Measurements from ENCODE around the gene TBC1D22B.

DNA sequence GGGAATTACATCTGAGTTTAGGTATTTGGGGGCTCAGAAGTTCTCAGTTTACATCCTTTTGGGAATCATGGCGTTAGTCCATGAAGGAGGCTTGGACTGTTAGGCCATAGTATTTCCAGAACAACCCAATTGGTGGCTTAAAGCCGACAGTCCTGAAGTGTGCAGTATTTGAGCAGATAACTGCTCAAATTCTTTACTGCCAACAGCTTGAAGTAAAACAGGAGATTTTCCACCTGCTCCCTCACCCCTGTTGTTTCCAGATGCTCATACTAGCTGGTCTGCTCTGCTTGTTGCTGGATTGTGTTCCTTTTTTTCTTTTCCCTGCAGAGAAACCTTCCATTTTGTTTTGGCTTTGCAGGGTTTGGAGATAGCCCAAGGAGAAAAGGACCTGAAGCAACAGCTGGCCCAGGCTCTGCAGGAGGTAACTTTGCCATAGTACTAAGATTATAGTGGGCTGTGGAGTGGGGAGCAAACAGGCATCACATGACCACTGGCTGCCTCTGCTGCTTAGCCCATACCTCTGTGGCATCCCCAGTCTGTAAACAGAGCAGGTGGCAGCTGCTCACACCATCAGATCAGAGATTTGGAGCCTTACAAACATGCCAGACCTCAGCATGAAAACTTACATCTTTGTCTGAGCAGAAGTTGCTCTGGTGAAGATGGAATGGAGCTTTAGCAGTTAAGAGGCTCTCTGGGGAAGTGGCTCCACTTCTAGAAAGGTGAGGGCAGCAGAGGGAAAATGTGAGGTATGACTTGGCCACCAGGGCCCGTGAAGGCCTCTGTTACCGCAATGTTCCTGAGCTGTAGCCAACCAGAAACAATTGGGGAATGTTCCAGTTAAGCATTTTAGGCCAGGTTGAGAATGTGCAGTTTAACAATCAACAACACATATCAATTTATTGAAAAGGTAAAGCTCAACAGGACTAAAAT, 113.8 kb downstream of the TBC1D22B start:
- no peak for TF ChIP-seq CTCF (conservative IDR thresholded peaks at IDR 0.05; ENCODE audit: low read length)
- no peak for TF ChIP-seq EZH2phosphoT487 (IDR thresholded peaks at IDR 0.05; ENCODE audit: borderline replicate concordance, low read depth, low read length)
